ENCODE results near the gene TMEM131L. TPM values are rescaled to one million over a fixed set of nuclear protein-coding genes. Genes with fewer than 3 reads are reported as not detected.

TMEM131L gene
- total RNA-seq, 1 donor from 2014 or later, result 7.6 TPM

- Histone ChIP-seq H3K27me3 (ENCODE audit: control insufficient read depth, insufficient read depth, low read length) (no peaks in the 10 kb centered on the region), H3K4me3 (ENCODE audit: low read depth, low read length) (no peak overlapping the region), H3K36me3 (ENCODE audit: control insufficient read depth, insufficient read depth, low read length) (no peaks in the 10 kb centered on the region)
- DNase-seq (ENCODE audit: low read depth), result no peak
- TF ChIP-seq CTCF (IDR thresholded peaks at IDR 0.05; ENCODE audit: insufficient read depth, low read length, poor library complexity, severe bottlenecking), result no peak
Measured at GRCh38 chr4:153570228-153570973, 104.2 kb downstream of the TMEM131L start.

GRCh38 chr4:153571006-153571545, 104.9 kb downstream of the TMEM131L start:
- Histone ChIP-seq H3K4me3 (ENCODE audit: low read depth, low read length) (no peak overlapping the region), H3K36me3 (ENCODE audit: control insufficient read depth, insufficient read depth, low read length) (no peaks in the 10 kb centered on the region), H3K27me3 (ENCODE audit: control insufficient read depth, insufficient read depth, low read length) (no peaks in the 10 kb centered on the region)
- DNase-seq (ENCODE audit: low read depth), result no peak
- TF ChIP-seq CTCF (IDR thresholded peaks at IDR 0.05; ENCODE audit: insufficient read depth, low read length, poor library complexity, severe bottlenecking), result no peak

GRCh38 chr4:153572609-153573008, 106.4 kb downstream of the TMEM131L start:
- no peak for TF ChIP-seq CTCF (IDR thresholded peaks at IDR 0.05; ENCODE audit: insufficient read depth, low read length, poor library complexity, severe bottlenecking)
- DNase-seq (ENCODE audit: low read depth), result no peak
- no peaks in the 10 kb centered on the region for H3K27me3 ChIP-seq (ENCODE audit: control insufficient read depth, insufficient read depth, low read length)
- no peak overlapping the region for H3K4me3 ChIP-seq (ENCODE audit: low read depth, low read length)
- no peaks in the 10 kb centered on the region for H3K36me3 ChIP-seq (ENCODE audit: control insufficient read depth, insufficient read depth, low read length)

- TF ChIP-seq CTCF (IDR thresholded peaks at IDR 0.05; ENCODE audit: insufficient read depth, low read length, poor library complexity, severe bottlenecking), result no peak
- DNase-seq (ENCODE audit: low read depth), result no peak
- no peaks in the 10 kb centered on the region for H3K36me3 ChIP-seq (ENCODE audit: control insufficient read depth, insufficient read depth, low read length)
- H3K27me3 ChIP-seq (ENCODE audit: control insufficient read depth, insufficient read depth, low read length), result no peaks in the 10 kb centered on the region
- H3K4me3 ChIP-seq (ENCODE audit: low read depth, low read length), result no peak overlapping the region
Measured at GRCh38 chr4:153573221-153573620, 107.1 kb downstream of the TMEM131L start.

GRCh38 chr4:153573881-153574802, 108.0 kb downstream of the TMEM131L start:
- peak; percentile 14 for DNase-seq (ENCODE audit: low read depth)

More at GRCh38 chr4:153573881-153574802, 108.0 kb downstream of the TMEM131L start:
- H3K4me3 ChIP-seq (ENCODE audit: low read depth, low read length), result no peak overlapping the region
- H3K36me3 ChIP-seq (ENCODE audit: control insufficient read depth, insufficient read depth, low read length), result no peaks in the 10 kb centered on the region
- TF ChIP-seq CTCF (IDR thresholded peaks at IDR 0.05; ENCODE audit: insufficient read depth, low read length, poor library complexity, severe bottlenecking), result peak; percentile 69
- no peaks in the 10 kb centered on the region for H3K27me3 ChIP-seq (ENCODE audit: control insufficient read depth, insufficient read depth, low read length)
